Adipose tissue (tissue), 3 donors: ENCODE measurements around the gene PSMC3. TPM values are rescaled to one million over a fixed set of nuclear protein-coding genes. Genes with fewer than 3 reads are reported as not detected.

Experiments used
- H3K27ac ChIP-seq: one replicate; pipeline ENCODE4 v1.5.1; 2013; ENCODE audit warnings: low read depth, low read length
- WGBS, 3 donors: extraction: QIAGEN DNeasy Blood & Tissue Kit; methylation state at CpG; one replicate each; pipeline ENCODE4 v1.1.7; 2013; 5-methylcytosine and 5-hydroxymethylcytosine counted together
- polyA plus RNA-seq, 3 donors: library from polyadenylated mRNA; stranded (reverse); fragments of 200-250 nt; gene quantifications; one replicate each; pipeline ENCODE4 v1.2.3, GENCODE V29; 2013
- donor health status: healthy with polysubstance abuse.
- donor health status: Bipolar disorder and iron deficiency.
- donor health status: healthy.

Gene PSMC3
- polyA plus RNA-seq, 3 donors, result 76.2 to 157 (median 134) TPM

DNA sequence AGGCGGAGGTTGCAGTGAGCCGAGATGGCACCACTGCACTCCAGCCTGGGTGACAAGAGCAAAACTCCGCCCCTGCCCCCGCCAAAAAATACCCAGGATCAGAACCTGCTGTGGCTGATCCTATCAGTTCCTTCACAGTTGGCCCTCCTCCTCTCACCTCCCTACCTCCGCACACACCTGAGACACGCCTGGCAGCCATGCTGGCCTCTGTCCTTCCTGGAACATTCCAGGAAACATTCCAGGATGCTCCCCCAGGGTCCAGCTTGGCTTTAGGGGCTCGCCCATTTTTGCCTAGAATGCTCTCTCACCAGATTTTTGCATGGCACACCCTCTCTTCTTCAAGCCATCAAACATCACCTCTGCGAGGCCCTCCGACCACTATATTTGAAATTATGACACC is 20.6 kb upstream of the PSMC3 start:
- 88 to 92% (median 89%) methylated on average over 9 of the region's 9 CpGs for WGBS, 3 donors
- H3K27ac ChIP-seq, result no peak overlapping the region

DNA sequence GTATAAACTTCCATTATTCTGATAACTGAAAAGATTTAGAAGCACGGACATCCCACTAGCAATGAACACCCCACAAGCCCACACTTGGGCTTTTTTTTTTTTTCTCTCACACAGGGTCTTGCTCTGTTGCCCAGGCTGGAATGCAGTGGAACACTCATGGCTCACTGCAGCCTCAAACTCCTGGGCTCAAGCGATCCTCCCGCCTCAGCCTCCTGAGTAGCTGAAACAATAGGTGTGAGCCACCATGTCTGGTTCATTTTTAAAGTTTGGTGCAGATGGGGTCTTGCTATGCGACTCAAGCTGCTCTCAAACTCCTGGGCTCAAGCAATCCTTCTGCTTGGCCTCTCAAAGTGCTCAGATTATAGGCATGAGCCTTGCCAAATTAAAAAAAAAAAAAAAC is 19.6 kb upstream of the PSMC3 start:
- no peak overlapping the region for H3K27ac ChIP-seq
- WGBS, 3 donors, result 93 to 95% (median 93%) methylated on average over 4 of the region's 4 CpGs

DNA sequence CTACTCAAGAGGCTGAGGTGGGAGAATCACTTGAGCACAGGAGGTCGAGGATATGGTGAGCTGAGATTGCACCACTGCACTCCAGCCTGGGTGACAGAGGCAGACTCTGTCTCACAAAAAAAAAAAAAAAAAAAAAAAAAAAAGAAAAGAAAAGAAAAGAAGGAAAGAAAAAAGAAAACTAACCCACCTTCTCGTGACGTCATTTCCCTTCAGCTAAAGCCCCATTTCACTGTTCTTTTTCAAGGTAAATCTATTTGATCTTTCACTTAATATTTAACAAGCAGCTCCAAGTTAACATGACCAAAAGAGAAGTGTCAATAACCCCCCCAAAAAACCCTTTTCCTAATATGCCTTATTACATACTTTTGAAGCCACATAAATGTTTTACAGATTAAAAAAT is 17.6 kb upstream of the PSMC3 start:
- WGBS, 3 donors, result 78 to 86% (median 85%) methylated on average over 3 of the region's 3 CpGs

DNA sequence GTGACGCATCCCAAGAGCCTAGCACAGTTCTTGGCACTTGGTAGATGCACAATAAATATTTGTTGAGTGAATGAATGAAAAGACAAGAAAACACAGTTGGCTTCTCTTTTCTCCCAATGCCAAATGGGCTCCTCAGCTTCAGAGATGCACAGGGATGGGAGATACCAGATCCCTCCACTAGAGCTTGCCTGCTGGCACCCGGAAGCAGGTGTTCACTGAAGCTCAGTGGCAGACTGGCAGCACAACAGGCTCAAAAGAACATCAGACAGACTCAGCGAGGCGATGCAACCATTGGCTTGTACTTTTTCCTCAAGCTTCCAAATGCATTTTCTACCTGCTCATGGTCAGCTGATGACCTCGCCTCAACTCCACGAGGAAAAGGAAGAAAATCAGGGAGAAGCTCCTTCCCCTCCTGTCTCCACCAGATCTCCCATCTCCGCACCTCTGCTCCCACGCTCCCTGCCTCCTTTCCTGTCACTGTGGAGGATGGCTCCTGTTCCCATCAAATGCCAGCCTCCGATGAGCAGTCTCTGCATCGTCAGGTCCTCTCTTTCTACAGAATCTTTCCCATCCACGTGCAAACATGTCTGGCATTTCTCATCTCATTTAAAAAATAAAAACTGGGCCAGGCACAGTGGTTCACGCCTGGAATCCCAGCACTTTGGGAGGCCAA is 16.9 kb upstream of the PSMC3 start:
- 84 to 89% (median 88%) methylated on average over 12 of the region's 12 CpGs for WGBS, 3 donors

More for the DNA sequence above, 17.6 kb upstream of the PSMC3 start:
- no peak overlapping the region for H3K27ac ChIP-seq

DNA sequence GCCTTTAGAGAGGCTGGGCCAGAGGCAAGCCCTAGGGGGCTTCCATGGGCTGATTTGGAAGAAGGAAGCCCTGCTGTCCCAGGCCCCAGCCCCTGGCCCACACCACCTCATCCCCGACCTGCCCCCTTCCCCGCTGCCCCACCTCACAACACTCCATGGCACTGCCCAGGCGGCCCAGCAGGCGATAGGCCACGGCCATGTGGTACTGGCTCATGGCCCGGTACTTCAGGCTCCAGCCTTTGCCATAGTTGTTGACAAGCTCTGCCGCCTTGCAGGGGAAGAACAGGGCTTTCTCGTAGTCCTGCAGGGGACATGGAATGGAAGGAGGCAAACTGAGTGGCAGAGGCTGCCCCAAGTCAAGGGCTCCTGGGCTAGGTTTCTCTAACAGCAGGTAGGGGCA is 16.3 kb upstream of the PSMC3 start:
- 79 to 89% (median 88%) methylated on average over 8 of the region's 8 CpGs for WGBS, 3 donors

More for the DNA sequence above, 16.9 kb upstream of the PSMC3 start:
- no peak overlapping the region for H3K27ac ChIP-seq

DNA sequence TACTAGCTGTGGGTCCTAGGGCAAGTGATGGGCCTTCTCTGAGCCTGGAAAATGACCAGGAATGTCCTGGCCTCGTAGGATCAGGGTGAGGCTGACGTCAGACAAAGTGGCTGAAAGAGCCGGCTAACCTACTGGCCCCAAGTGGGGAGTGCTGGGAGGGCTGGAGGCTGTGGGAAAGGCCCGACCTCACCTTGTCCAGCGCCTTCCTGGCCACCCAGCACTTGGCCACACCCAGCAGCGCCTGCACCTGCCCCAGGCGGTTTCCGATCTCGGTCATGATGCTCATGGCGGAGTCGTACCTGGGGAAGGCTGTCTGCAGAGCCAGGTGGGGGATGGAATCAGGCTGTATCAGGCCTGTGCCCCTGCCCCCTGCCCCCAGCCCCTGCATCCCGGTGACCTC is 15.2 kb upstream of the PSMC3 start:
- no peak overlapping the region for H3K27ac ChIP-seq
- WGBS, 3 donors, result 84 to 91% (median 88%) methylated on average over 12 of the region's 12 CpGs

More for the DNA sequence above, 16.3 kb upstream of the PSMC3 start:
- H3K27ac ChIP-seq, result no peak overlapping the region

DNA sequence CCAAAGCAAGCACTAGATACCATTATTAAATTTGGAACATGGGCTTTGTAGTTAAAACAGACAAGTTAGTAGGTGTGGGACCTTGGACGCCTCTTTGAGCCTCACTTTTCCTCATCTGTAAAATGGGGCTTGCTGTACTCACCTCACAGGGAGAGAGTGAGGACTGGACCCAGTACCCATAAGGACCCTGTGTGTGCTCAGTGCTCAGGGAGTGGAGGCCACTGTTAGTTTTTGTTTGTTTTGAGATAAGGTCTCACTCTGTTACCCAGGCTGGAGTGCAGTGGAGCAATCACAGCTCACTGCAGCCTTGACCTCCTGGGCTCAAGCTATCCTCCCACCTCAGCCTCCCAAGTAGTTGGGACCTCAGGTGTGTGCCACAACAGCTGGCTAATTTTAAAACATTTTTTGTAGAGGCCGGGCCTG is 13.8 kb upstream of the PSMC3 start:
- 87 to 89% (median 88%) methylated on average over 2 of the region's 2 CpGs for WGBS, 3 donors

DNA sequence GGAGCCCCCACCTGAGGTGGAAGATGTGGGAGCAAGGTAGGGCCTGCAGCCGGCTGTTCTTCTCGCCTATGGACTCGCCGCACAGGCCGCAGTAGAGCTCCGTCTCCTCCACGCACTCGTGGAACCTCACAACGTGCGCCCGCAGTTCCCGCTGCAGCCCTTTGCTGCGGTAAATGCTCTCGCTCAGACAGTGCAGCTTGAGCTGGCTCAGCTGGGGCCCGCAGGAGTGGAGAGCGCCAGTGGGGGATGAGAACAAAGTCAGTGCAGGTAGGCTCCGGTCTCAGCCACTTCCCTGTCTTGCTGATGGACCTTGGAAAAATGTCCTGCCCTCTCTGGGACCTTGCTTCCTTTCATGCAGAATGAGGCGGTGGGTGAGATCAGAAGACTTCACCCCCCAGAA is 12.5 kb upstream of the PSMC3 start:
- 94% methylated on average over 18 of the region's 18 CpGs for WGBS, 3 donors

More for the DNA sequence above, 13.8 kb upstream of the PSMC3 start:
- H3K27ac ChIP-seq, result no peak overlapping the region

DNA sequence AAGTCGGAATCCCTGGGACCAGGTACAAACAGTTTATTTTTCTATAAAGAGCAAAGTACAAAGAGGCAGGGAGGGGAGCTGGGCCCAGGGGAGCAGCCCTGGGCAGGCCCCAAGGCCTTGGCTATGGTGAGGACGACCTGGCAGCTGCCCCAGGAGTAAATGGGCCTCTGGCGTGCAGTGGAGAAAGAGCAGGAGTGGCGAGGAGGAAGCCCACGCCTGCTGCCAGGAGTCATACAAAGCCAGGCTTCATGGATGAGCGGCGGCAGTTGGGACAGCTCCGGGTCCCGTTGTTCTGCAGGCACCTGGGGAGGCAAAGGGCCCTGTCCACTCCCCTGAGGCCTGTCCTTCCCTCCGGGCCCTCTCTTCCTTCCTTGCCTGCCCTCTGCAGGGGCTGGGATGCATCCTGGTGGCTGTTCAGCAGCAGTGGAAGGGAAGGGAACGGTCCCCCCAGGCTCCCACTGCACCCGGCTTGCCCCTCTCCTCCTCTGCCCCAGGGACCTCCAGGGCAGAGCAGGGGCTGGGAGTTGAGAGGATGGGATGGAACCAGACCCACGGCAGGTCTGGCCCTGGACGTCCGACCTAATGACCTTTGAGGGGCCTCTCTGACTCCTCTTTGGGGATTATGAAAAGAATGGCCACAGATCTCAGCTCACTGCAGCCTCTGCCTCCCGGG is 11.6 kb upstream of the PSMC3 start:
- no peak overlapping the region for H3K27ac ChIP-seq

More for the DNA sequence above, 12.5 kb upstream of the PSMC3 start:
- H3K27ac ChIP-seq, result no peak overlapping the region

DNA sequence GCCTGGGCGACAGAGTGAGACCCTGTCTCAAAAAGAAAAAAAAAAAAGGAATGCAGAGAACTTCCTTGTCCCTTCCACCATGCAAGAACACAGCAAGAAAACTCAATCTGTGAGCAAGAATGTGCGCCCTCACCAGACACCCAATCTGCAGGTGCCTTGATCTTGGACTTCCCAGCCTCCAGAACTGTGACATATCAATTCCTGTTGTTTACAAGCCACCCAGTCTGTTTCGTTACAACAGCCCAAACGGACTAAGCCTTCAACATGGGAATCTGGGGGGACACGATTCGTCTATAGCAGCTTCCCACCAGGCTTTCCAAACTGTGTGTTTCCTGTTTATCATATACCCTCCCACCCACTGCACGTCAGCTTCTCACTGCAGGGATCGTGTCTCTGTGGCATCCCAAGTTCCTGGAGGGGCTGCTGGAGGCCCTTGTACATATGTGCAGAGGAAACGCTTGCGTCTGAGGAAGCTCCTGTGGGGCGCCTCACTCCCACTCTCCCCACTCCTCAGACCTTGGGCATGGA is 11.0 kb upstream of the PSMC3 start:
- WGBS, 3 donors, result 72 to 76% (median 76%) methylated on average over 11 of the region's 11 CpGs
- no peak overlapping the region for H3K27ac ChIP-seq

More for the DNA sequence above, 11.6 kb upstream of the PSMC3 start:
- 41 to 63% (median 58%) methylated on average over 16 of the region's 16 CpGs for WGBS, 3 donors

DNA sequence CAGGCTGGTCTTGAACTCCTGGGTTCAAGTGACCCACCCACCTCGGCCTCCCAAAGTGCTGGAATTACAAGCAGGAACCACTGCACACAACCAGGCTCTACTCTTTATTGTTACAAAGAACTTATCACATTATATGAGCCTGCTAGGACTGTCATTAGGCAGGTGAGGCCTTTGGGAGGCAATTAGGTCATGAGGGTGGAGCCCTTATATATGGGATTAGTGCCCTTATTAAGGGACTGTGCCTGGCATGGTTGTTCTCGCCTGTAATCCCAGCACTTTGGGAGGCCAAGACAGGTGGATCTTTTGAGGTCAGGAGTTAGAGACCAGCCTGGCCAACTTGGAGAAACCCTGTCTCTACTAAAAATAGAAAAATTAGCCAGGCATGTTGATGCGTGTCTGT is 10.5 kb upstream of the PSMC3 start:
- 97 to 100% (median 98%) methylated on average over 3 of the region's 3 CpGs for WGBS, 3 donors
- no peak overlapping the region for H3K27ac ChIP-seq

DNA sequence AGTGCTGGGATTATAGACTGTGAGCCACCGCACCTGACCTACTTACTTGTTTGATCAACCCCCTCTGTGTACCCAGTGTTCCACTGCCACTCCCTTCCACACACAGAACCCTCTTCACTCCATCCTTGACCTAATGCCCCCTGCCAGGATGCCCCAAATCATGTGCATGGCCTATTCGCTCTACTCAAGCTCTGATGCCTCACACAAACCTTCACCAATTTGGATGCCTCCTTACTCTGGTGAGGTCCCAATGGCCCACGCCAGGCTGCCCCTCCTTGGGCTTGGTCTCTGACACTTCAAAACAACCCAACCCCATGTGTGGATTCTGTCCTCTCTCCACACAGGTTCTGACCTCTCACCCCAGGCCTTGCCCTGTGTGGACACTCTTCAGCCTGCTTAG is 9.4 kb upstream of the PSMC3 start:
- H3K27ac ChIP-seq, result no peak overlapping the region
- WGBS, 3 donors, result 80 to 95% (median 94%) methylated on average over 3 of the region's 3 CpGs

DNA sequence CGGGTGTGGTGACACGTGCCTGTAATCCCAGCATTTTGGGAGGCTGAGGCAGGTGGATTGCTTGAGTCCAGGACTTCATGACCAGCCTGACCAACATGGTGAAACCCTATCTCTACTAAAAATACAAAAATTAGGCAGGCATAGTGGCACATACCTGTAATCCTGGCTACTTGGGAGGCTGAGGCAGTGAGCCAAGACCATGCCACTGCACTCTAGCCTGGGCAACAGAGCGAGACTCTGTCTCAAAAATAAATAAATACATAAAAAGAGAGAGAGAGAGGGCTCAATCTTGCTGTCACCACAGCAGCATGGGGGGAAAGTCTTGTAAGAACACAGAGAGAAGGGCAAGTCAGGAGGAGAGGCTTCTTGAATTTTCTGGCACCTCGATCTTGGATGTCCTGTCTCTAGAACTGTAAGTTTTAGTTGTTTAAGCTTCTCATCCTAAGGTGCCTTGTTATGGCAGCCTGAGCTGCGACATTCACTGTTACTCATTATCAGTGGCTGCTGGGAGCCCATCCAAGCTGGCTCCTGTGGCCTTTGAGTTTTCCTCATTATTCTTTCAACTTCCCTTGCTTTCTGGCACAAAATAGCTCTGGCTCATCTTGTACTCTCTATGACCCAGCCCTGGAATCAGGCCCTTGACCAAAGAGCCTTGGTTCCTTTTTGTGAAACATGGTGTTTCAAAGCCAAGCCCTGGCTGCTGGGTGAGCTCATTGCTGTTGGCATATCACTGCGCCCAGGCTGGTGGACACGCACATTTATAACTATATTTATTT is 8.0 kb upstream of the PSMC3 start:
- WGBS, 3 donors, result 75 to 80% (median 78%) methylated on average over 7 of the region's 7 CpGs
- H3K27ac ChIP-seq, result no peak overlapping the region

DNA sequence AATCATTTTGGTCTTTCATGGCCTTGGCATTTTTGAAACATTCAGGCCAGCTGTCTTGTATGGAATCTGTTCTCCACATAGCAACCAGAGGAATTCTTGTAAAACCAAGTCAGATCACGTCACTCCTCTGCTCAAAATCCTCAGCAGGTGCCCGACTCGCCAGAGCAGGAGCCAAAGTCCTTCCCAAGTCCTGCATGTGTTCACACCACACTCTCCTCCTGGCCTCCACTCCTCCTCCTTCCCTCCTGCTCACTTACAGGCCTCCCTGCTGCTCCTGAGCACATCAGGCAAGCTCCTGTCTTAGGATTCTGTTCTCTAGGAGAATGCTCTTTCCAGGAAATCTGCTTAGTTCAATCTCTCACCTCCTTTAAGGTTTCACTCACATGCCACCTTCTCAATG is 6.9 kb upstream of the PSMC3 start:
- WGBS, 3 donors, result 56 to 87% (median 77%) methylated on average over 3 of the region's 3 CpGs
- H3K27ac ChIP-seq, result no peak overlapping the region

DNA sequence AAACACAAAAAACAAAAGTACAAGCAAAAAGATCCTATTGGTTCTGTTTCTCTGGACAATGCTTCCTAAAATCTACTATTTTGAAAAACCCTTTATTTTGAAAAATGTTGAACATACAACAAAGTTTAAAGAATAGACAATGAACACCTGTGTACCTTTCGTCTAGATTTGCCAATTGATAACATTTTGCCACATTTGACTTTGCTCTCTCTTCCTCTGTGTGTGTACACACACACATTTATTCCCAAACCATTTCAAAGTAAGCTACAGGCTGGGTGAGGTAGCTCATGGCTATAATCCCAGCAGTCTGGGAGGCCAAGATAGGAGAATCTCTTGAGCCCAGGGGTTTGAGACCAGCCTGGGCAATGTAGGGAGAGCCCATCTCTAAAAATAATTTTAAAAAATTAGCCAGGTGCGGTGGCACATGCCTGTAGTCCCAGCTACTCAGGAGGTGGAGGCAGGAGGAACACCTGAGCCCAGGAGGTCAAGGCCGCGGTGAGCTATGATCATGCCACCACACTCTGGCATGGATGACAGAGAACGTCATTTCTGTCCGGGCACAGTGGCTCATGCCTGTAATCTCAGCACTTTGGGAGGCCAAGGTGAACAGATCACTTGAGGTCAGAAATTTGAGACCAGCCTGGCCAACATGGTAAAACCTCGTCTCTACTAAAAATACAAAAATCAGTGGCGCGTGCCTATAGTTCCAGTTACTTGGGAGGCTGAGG is 5.3 kb upstream of the PSMC3 start:
- 77 to 92% (median 91%) methylated on average over 9 of the region's 9 CpGs for WGBS, 3 donors
- no peak overlapping the region for H3K27ac ChIP-seq

DNA sequence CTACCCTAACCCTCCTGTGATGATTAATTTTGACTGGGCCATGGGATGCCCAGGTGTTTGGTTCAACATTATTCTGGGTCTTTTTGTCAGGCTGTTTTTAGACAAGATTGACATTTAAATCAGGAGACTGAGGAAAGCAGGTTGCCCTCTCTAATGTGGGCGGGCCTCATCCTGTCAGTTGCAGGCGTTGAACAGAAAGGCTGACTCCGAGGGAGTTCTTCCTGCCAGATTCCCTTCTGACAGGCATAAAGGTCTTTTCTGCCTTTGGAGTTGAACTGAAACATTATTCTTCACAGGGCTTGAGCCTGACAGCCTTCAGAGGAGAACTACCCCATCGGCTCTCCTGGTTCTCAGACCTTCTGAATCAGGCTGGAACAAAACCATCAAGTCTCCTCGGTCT is 4.3 kb upstream of the PSMC3 start:
- 56 to 60% (median 59%) methylated on average over 5 of the region's 5 CpGs for WGBS, 3 donors
- H3K27ac ChIP-seq, result no peak overlapping the region

DNA sequence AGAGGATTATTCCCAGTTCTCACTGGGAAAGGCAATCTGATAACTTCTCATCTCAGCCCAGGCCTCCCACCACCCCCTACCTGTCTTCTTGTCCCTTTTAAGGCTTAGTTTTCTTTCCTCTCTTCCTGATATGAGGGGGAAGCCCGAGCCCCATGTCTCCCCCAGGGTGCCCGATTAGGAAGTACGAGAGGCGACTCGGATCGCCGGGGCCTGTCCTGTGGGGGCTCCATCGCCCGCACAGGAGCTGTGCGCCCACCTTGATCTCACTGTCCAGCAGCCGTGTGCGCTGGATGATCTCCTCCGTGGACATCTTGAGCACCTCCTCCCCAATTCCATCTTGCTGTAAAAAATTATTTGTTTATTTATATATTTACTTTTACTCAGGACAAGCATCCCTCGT is 628 bp downstream of the PSMC3 start:
- WGBS, 3 donors, result 0 to 1% (median 1%) methylated on average over 14 of the region's 14 CpGs
- H3K27ac ChIP-seq, result peak overlapping the region; percentile 10

DNA sequence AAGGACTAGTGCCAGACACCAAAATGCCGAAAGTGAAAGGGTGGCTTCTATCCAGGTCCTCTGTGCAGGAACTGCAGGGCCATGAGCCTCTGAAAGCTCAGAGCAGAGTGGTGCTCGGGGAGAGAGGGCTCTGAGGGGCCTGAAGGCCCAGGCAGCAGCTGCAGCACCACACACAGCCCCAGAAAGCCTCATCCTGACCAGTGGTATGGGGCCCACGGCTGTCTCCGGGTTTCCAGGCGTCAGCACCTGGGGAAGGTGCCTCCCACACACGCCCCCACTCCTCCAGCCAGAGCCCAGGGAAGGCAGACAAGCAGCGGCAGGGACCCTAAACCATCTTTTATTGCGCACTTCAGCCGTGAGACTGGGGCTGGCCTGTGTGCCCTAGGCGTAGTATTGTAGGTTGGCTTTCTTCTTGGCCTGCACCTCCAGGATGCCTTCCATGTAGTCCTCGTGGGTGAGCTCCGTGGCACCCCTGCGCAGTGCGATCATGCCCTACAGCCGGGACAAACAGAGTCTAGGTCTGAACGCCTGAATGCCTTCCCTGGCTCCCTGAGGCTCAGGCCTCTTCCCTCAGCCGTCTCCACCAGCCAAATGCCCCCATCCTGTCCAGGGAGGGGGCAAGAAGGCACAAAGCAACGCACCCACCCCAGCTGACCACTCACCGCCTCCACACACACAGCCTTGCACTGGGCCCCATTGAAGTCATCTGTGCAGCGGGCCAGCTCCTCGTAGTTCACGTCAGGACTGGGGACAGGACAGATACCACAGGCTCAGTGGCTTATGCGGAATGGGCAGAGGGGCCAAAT is 7.6 kb downstream of the PSMC3 start:
- whole genome bisulfite sequencing, 3 donors, result 79 to 87% (median 87%) methylated on average over 23 of the region's 23 CpGs
- no peak overlapping the region for H3K27ac ChIP-seq
